Left renal cortex interstitium (tissue), 4 donors: Measurements from ENCODE around the gene FKBP15. TPM values are rescaled to one million over a fixed set of nuclear protein-coding genes. Genes with fewer than 3 reads are reported as not detected.

Source experiments
- DNase-seq, 4 donors: peaks; one replicate each; pipeline ENCODE4 v3.0.0-alpha.2; 2013; ENCODE audit warnings: low read depth in 4 of 4, low spot score in 2 of 4, missing footprints in 1 of 4
- polyA plus RNA-seq, 4 donors: library from polyadenylated mRNA; unstranded; fragments of 120-200 nt; gene quantifications; one replicate each; pipeline ENCODE4 v1.2.1, GENCODE V29; 2013; ENCODE audit not compliant: insufficient read length in 4 of 4

The FKBP15 gene
- polyA plus RNA-seq, 4 donors: 25.8 to 33.6 (median 30.4) TPM

- no peak for DNase-seq
These were observed 34.8 kb downstream of the FKBP15 start for GRCh38 chr9:113186137-113186755.

- no peak for DNase-seq
These were observed 35.8 kb downstream of the FKBP15 start for GRCh38 chr9:113185271-113185670.

- no peak for DNase-seq
These were observed 36.5 kb downstream of the FKBP15 start for GRCh38 chr9:113184539-113184938.

- no peak for DNase-seq
These were observed 37.1 kb downstream of the FKBP15 start for GRCh38 chr9:113183956-113184488.

GRCh38 chr9:113181165-113181564 lies 39.9 kb downstream of the FKBP15 start:
- no peak for DNase-seq

- no peak for DNase-seq
These were observed 41.2 kb downstream of the FKBP15 start for GRCh38 chr9:113179839-113180238.

GRCh38 chr9:113178087-113178486 lies 43.0 kb downstream of the FKBP15 start:
- no peak for DNase-seq

- no peak for DNase-seq
These were observed 43.8 kb downstream of the FKBP15 start for GRCh38 chr9:113177251-113177650.

GRCh38 chr9:113176803-113177202 lies 44.3 kb downstream of the FKBP15 start:
- DNase-seq: no peak

- no peak for DNase-seq
These were observed 47.7 kb downstream of the FKBP15 start for GRCh38 chr9:113173341-113173740.

- DNase-seq: no peak
These were observed 52.3 kb downstream of the FKBP15 start for GRCh38 chr9:113168809-113169208.

- no peak for DNase-seq
These were observed 55.0 kb downstream of the FKBP15 start for GRCh38 chr9:113166039-113166438.

GRCh38 chr9:113164536-113165300 lies 56.4 kb downstream of the FKBP15 start:
- no peak for DNase-seq

- no peak for DNase-seq
These were observed 58.1 kb downstream of the FKBP15 start for GRCh38 chr9:113163001-113163400.

GRCh38 chr9:113160571-113160970 lies 60.5 kb downstream of the FKBP15 start:
- no peak for DNase-seq

GRCh38 chr9:113158446-113158845 lies 62.6 kb downstream of the FKBP15 start:
- no peak for DNase-seq

GRCh38 chr9:113156880-113157279 lies 64.2 kb downstream of the FKBP15 start:
- no peak for DNase-seq

GRCh38 chr9:113155911-113156588 lies 65.0 kb downstream of the FKBP15 start:
- DNase-seq: no peak

- DNase-seq: no peak
These were observed 66.1 kb downstream of the FKBP15 start for GRCh38 chr9:113154946-113155345.

GRCh38 chr9:113154471-113154870 lies 66.6 kb downstream of the FKBP15 start:
- DNase-seq: no peak

- no peak for DNase-seq
These were observed 67.5 kb downstream of the FKBP15 start for GRCh38 chr9:113153599-113153998.
